SU-DHL-6 (cell line): Measurements from ENCODE around the gene GRID1.
"Not testable (repeated sequence)": the region's sequence is repeated elsewhere in the genome, so short reads cannot be mapped to it uniquely, and the experiment has no call there.

Experiments used
- H2AFZ ChIP-seq: fragments of 200-600 bp; sonication (generic); 2 replicates; pipeline ENCODE4 v1.6.1; 2014; ENCODE audit warnings: low read depth, mild to moderate bottlenecking, moderate library complexity, mixed read lengths, antibody characterized with exemption, low read length; ENCODE audit not compliant: severe bottlenecking
- H3F3A ChIP-seq: fragments of 200-600 bp; shearing (Covaris generic); 2 replicates; pipeline ENCODE4 v1.6.0; 2016; ENCODE audit warnings: antibody characterized with exemption, mild to moderate bottlenecking; ENCODE audit not compliant: insufficient read depth
- H3K27ac ChIP-seq: fragments of 200-600 bp; sonication (generic); 2 replicates; pipeline ENCODE4 v1.5.1; 2016; ENCODE audit warnings: low read depth, mild to moderate bottlenecking, low read length, moderate library complexity, mixed read lengths
- H3K27me3 ChIP-seq: fragments of 200-600 bp; sonication (generic), shearing (Covaris generic); 2 replicates; pipeline ENCODE4 v1.6.0; 2014; ENCODE audit warnings: mild to moderate bottlenecking, low read length
- H3K36me3 ChIP-seq: fragments of 200-600 bp; sonication (generic); 2 replicates; pipeline ENCODE4 v1.6.1; 2014; ENCODE audit warnings: mild to moderate bottlenecking, low read length, mixed read lengths
- H3K4me2 ChIP-seq: fragments of 300-600, 200-600 bp; shearing (Covaris generic), sonication (generic); 2 replicates; pipeline ENCODE4 v1.6.0; 2014; ENCODE audit warnings: low read length, low read depth, mild to moderate bottlenecking; ENCODE audit not compliant: poor library complexity, severe bottlenecking
- H3K4me3 ChIP-seq: fragments of 200-600 bp; sonication (generic); 2 replicates; pipeline ENCODE4 v1.5.1; 2014; ENCODE audit warnings: antibody characterized with exemption, low read length, mild to moderate bottlenecking, mixed read lengths; ENCODE audit not compliant: insufficient read depth, poor library complexity, severe bottlenecking
- H3K79me2 ChIP-seq: fragments of 200-600 bp; sonication (generic); 2 replicates; pipeline ENCODE4 v1.6.1; 2014; ENCODE audit warnings: mild to moderate bottlenecking, low read length, moderate library complexity; ENCODE audit not compliant: insufficient read depth
- H3K9ac ChIP-seq: fragments of 200-600 bp; sonication (generic); 2 replicates; pipeline ENCODE4 v1.7.0; 2014; ENCODE audit warnings: mild to moderate bottlenecking, low read length
- H3K9me2 ChIP-seq: fragments of 200-600 bp; sonication (generic); replicated peaks from 2 replicates; pipeline ENCODE4 v1.6.1; 2014; ENCODE audit warnings: low read length; ENCODE audit not compliant: insufficient read depth
- H3K9me3 ChIP-seq: fragments of 200-600 bp; sonication (generic); 2 replicates; pipeline ENCODE4 v1.6.1; 2014; ENCODE audit warnings: low read length, mixed read lengths; ENCODE audit not compliant: insufficient read depth
- H4K20me1 ChIP-seq: fragments of 200-600 bp; sonication (generic); 2 replicates; pipeline ENCODE4 v1.6.1; 2014; ENCODE audit warnings: low read depth, mild to moderate bottlenecking, antibody characterized with exemption, low read length, moderate library complexity, mixed read lengths
- CTCF ChIP-seq: fragments of 200-600 bp; sonication (generic); IDR thresholded peaks from one replicate; pipeline ENCODE4 v1.5.1; 2017; ENCODE audit warnings: antibody characterized with exemption, mild to moderate bottlenecking, low read length, moderate library complexity; ENCODE audit not compliant: insufficient read depth, poor library complexity, severe bottlenecking
- EZH2phosphoT487 ChIP-seq: fragments of 200-600 bp; sonication (generic), shearing (Covaris generic); conservative IDR thresholded peaks from 2 replicates; pipeline ENCODE4 v1.6.1; 2018; ENCODE audit warnings: mild to moderate bottlenecking, antibody characterized with exemption, low read length, moderate library complexity, mixed read lengths

The GRID1 gene

GRCh38 chr10:86077871-86078638, 288.5 kb downstream of the GRID1 start:
- H4K20me1 ChIP-seq: no peaks in the 10 kb centered on the region
- TF ChIP-seq EZH2phosphoT487 (no peak), CTCF (no peak)
- no peaks in the 10 kb centered on the region for H3K27me3 ChIP-seq
- H3K4me3 ChIP-seq: no peak overlapping the region
- no peaks in the 10 kb centered on the region for H3K9me2 ChIP-seq
- no peaks in the 10 kb centered on the region for H3K79me2 ChIP-seq
- no peak overlapping the region for H3K4me2 ChIP-seq
- H3K36me3 ChIP-seq: no peaks in the 10 kb centered on the region
- H3K27ac ChIP-seq: no peak overlapping the region
- no peaks in the 10 kb centered on the region for H3K9me3 ChIP-seq
- H3F3A ChIP-seq: no peaks in the 10 kb centered on the region
- H2AFZ ChIP-seq: no peak overlapping the region
- H3K9ac ChIP-seq: no peak overlapping the region

GRCh38 chr10:86077271-86077670, 289.3 kb downstream of the GRID1 start:
- no peak overlapping the region for H3K27ac ChIP-seq
- no peak overlapping the region for H3K9ac ChIP-seq
- H3K4me3 ChIP-seq: no peak overlapping the region
- H3K79me2 ChIP-seq: no peaks in the 10 kb centered on the region
- no peaks in the 10 kb centered on the region for H3K36me3 ChIP-seq
- H3K9me2 ChIP-seq: no peaks in the 10 kb centered on the region
- H3K27me3 ChIP-seq: no peaks in the 10 kb centered on the region
- no peak for TF ChIP-seq CTCF
- no peak for TF ChIP-seq EZH2phosphoT487
- no peak overlapping the region for H3K4me2 ChIP-seq
- no peaks in the 10 kb centered on the region for H3K9me3 ChIP-seq
- no peaks in the 10 kb centered on the region for H3F3A ChIP-seq
- no peaks in the 10 kb centered on the region for H4K20me1 ChIP-seq
- H2AFZ ChIP-seq: no peak overlapping the region

GRCh38 chr10:86076497-86076896, 290.1 kb downstream of the GRID1 start:
- H3K9me3 ChIP-seq, H3K4me3 ChIP-seq, H3K27ac ChIP-seq, H3K79me2 ChIP-seq, H3K9me2 ChIP-seq, H3K4me2 ChIP-seq, H3K9ac ChIP-seq, H3F3A ChIP-seq, H4K20me1 ChIP-seq, H3K27me3 ChIP-seq, H3K36me3 ChIP-seq, H2AFZ ChIP-seq: not testable (repeated sequence)

GRCh38 chr10:86075512-86075911, 291.1 kb downstream of the GRID1 start:
- no peaks in the 10 kb centered on the region for H3K9me3 ChIP-seq
- no peak overlapping the region for H3K4me2 ChIP-seq
- no peak overlapping the region for H2AFZ ChIP-seq
- H3K9me2 ChIP-seq: no peaks in the 10 kb centered on the region
- no peaks in the 10 kb centered on the region for H3F3A ChIP-seq
- H3K9ac ChIP-seq: no peak overlapping the region
- no peak overlapping the region for H3K27ac ChIP-seq
- H4K20me1 ChIP-seq: no peaks in the 10 kb centered on the region
- H3K27me3 ChIP-seq: no peaks in the 10 kb centered on the region
- no peaks in the 10 kb centered on the region for H3K36me3 ChIP-seq
- no peaks in the 10 kb centered on the region for H3K79me2 ChIP-seq
- TF ChIP-seq CTCF (no peak), EZH2phosphoT487 (no peak)
- H3K4me3 ChIP-seq: no peak overlapping the region
